HG03575 (cell line): Measurements from ENCODE around the gene OR4X1.
A peak's percentile ranks its signal among the peaks of the same experiment; 100 is the strongest.
"Not testable (repeated sequence)": the region's sequence is repeated elsewhere in the genome, so short reads cannot be mapped to it uniquely, and the experiment has no call there.

Source experiments
- ATAC-seq: cut with Tn5 transposase; IDR thresholded peaks from one replicate; pipeline ENCODE4 v1.9.1; 2021; ENCODE audit not compliant: unreplicated experiment, insufficient number of reproducible peaks, low FRiP score; ENCODE audit errors: extremely low read depth

OR4X1 gene, protein sequence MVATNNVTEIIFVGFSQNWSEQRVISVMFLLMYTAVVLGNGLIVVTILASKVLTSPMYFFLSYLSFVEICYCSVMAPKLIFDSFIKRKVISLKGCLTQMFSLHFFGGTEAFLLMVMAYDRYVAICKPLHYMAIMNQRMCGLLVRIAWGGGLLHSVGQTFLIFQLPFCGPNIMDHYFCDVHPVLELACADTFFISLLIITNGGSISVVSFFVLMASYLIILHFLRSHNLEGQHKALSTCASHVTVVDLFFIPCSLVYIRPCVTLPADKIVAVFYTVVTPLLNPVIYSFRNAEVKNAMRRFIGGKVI

DNA sequence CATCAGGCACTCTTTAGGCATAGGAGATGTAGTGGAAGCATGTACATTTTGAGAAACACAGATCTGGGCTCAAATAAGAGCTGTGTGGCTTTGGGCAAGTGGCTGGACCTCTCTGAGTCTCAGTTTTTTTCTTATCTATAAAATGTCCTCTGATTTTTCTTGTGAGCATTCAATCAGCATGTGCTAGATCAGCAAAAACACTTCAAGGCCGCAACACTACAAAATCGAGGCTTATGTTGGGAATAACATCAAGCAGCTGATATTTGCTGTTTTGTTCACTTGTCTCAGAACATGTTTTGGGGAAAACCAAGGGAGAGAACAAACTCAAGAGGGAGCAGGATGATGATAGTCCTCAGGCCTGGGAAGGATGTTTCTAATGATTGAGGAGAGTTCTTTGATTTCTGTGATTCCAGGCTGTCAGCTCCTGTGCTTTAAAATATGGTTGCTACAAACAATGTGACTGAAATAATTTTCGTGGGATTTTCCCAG is at the start of gene OR4X1:
Gene OR4X1, plus strand, starts transcription at position 439 of the 489 bp plus-strand sequence. Its CDS starts 0 bp downstream, at position 439.
- no peak for ATAC-seq

DNA sequence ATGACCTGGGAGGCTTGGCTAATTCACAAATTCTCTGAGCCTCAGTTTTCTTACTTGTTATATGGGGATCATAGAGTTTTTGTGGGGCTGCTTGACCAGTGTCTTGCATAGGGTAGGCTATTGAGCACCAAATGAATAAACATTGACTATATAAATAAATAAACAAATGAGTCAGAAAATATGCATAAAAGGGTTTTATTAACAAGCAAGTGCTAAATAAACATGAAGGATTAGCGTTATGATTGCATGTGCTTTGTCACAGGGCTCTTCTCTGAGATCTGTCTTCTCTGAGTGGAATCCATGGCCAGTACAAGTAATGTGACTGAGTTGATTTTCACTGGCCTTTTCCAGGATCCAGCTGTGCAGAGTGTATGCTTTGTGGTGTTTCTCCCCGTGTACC is 47.2 kb upstream of the OR4X1 start, which contains the start of gene OR4B1:
Gene OR4B1, plus strand, starts transcription at position 301 of the 400 bp plus-strand sequence. Its CDS starts 0 bp downstream, at position 301.
- no peak for ATAC-seq

DNA sequence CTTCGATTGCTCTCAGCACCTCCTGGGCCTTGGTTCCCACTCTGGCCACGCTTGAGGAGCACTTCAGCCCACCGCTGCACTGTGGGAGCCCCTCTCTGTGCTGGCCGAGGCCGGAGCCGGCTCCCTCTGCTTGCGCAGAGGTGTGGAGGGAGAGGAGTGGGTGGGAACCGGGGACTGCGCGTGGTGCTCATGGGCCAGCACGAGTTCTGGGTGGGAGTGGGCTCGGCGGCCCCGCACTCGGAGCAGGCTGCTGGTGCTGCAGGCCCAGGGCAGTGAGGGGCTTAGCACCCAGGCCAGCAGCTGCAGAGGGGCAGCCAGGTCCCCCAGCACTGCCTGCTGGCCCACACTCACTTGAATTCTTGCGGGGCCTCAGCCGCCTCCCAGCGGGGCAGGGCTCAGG is 34.9 kb upstream of the OR4X1 start:
- ATAC-seq = no peak

DNA sequence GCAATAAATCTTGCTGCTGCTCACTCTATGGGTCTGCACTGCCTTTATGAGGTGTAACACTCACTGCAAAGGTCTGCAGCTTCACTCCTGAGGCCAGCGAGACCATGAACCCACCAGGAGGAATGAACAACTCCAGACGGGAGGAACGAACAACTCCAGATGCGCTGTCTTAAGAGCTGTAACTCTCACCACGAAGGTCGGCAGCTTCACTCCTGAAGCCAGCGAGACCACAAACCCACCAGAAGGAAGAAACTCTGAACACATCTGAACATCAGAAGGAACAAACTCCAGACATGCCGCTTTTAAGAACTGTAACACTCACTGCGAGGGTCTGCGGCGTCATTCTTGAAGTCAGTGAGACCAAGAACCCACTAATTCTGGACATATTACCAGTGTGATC is 33.6 kb upstream of the OR4X1 start:
- ATAC-seq = not testable (repeated sequence)

DNA sequence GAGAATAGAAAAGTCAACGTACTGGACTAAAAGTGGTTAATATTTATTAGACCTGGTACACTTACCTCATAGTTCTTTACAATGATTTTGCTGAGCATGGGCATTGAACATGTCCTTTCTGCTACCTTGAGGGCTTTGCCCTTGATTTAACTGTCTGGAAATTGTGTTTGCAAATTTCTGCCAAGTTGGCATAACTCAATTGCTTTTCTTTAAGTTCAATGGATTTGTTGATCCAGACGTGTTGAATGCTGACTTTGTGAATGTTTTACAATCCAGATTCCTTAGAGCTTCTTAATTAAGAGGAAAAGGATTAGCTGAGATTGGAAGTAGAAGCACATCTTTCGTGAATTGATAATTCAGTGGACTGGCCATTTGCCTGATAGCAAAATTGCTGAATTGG is 25.9 kb upstream of the OR4X1 start:
- ATAC-seq = no peak

DNA sequence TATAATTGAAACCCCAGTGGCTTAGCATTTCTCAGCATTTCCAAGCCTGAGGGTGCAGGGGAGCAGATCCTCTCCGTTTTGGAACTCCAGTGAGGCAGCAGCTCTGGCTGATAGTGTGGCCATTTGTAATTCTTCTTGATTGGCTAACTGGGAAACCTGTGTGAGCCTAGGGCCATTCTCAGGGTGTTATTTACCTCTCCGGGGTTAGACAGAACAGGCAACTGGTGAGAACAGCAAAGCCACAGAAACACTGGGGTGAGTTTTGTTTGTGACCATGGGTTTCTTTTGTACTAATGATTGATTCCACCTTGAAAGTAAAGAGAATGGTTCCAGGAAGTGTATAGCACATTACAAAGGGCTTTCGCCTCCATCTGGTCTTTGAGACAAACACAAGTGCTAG is 21.2 kb upstream of the OR4X1 start:
- no peak for ATAC-seq

DNA sequence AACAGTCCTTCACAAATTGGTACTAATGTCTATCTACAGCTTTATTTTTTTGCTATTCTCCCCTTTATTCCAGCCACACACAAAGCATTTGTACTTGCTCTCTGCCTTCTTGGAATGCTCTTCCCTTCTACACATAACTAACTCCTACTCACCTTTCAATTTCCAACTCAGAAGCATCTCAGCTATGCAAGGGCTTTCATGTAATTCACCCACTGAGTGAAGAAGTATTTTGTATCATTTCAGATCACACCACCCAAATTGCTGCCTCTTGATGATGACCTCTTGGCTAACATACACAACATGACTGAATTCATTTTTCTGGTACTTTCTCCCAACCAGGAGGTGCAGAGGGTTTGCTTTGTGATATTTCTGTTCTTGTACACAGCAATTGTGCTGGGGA is 18.9 kb upstream of the OR4X1 start, which contains the start of gene OR4X2:
Gene OR4X2, plus strand, starts transcription at position 301 of the 400 bp plus-strand sequence. Its CDS starts 0 bp downstream, at position 301.
- no peak for ATAC-seq

DNA sequence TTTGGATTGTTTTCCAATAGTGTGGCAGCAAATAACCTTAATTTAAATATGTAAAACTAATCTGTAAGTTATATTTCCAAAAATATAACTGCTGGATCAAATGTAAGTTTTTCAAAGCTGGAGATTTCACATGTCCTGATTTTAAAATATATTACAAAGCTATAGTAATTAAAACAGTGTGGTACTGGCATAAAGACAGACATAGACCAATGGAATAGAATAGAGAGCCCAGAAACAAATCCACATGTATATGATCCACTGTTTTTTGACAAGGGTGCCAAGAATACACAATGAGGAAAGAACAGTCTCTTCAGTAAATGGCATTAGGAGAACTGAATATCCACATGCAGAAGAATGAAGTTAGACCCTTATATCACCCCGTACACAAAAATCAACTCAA is 14.8 kb upstream of the OR4X1 start:
- ATAC-seq = no peak

DNA sequence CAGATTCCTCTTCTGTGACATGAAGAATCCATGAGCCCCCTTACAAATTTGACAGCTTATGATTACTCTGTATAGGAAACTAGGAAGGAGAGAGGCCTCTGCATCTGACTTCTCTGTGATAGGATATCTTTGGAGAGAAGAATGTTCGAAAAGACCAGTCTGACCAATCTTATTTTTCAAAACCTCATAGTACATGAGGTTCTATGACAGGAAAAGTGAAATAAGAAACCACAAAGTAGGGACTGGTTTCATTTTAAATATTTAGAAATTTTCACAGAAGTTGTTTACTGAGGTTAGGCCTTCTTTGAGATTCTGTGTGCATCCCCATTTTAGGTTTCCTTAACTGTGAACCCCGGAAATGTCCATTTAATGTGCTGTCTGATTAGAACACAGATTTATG is 2.1 kb upstream of the OR4X1 start:
- ATAC-seq = no peak

DNA sequence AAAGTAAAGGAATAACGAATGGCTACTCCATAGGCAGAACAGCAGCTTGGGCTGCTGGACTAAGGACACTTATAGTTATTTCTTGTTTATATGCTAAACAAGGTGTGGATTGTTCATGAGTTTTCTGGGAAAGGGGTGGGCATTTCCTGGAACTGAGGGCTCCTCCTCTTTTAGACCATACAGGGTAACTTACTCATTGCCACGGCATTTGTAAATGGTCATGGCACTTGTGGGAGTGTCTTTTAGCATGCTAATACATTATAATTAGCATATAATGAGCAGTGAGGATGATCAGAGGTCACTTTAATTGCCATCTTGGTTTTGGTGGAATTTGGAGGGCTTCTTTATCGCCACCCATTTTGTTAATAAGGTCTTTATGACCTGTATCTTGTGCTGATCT is 7.0 kb downstream of the OR4X1 start:
- no peak for ATAC-seq

DNA sequence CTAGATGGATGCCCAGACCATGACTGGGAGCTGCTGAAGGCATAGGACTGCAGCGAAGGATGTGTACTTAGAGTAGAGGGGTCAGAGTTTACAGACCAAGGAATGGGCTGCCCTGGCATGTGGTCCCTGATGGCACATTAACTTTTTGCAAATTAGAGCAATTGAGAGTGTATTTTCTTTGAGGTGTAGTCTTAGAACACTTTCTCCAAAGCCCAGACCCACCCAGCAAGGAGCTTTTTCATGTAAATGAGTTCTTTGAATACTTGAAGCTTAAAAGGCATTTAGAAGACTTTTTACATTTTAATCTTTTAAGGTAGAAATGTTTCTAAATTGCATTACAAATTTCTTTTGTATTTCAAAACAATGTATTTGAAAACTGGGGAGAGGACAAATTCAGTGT is 8.9 kb downstream of the OR4X1 start:
- ATAC-seq = no peak

DNA sequence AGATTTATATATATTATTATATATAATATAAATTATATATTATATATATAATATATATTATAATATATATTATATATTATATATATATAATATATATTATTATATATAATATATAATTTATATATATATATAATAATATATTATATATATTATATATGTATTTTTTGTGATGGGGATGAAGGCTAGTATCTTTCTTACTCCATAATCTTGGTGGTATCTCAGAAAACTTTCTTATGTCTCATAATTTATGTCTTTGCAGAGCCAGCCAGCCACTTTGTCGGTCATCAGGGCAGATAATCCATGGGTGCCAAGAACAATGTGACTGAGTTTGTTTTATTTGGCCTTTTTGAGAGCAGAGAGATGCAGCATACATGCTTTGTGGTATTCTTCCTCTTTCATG is 42.3 kb downstream of the OR4X1 start, which contains the start of gene OR4S1:
Gene OR4S1, plus strand, starts transcription at position 301 of the 400 bp plus-strand sequence. Its CDS starts 0 bp downstream, at position 301.
- no peak for ATAC-seq

DNA sequence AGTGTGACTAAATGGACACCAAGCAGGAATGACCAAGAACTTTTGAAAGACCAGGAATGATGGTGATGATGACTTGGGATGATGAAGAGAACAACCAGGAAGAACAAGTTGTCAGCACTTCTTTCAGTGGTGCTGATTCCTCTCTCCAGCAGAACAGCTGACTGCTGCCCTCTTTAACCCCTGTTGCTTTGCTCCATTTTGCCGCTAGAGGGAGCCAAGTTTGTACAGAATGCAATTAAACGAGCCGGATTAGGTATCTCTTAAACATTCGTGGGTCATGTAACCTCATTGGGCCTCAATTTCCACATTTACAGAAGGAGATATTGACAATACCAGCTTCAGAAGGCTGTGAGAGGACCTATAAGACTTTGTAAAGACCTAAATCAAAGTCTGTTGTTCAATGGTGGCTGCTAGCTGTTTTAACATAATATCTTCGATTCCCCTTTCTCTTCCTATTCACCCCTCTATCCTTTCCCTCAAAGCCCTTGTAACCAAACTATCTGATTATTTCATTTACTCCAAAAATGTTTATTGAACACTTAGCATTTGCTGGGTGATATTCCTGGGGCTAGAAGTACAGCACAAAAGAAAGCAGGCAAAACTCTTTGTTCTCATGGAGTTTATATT is 44.2 kb downstream of the OR4X1 start:
- ATAC-seq = peak; percentile 85

DNA sequence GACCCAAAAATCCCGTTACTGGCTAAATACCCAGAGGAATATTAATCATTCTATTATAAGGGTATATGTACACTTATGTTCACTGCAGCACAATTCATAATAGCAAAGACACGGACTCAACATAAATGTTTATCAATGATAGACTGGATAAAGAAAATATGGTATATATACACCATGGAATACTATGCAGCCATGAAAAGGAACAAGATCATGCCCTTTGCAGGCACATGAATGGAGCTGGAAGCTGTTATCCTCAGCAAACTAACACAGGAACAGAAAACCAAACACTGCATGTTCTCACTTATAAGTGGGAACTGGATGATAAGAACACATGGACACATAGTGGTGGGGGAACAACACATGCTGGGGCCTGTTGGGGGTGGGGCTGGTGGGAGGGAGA is 49.9 kb downstream of the OR4X1 start:
- not testable (repeated sequence) for ATAC-seq
